GF-D8 (cell line): Measurements from ENCODE around the gene NOL4L.

Experiments used
- DNase-seq: peaks from one replicate; lab custom pipeline; 2025; lab: John Stamatoyannopoulos, UW

The NOL4L gene

GRCh38 chr20:32444474-32445220, 140.5 kb downstream of the NOL4L start:
- no peak for DNase-seq

- DNase-seq: no peak
Measured at GRCh38 chr20:32443386-32443974, 141.7 kb downstream of the NOL4L start.

DNA sequence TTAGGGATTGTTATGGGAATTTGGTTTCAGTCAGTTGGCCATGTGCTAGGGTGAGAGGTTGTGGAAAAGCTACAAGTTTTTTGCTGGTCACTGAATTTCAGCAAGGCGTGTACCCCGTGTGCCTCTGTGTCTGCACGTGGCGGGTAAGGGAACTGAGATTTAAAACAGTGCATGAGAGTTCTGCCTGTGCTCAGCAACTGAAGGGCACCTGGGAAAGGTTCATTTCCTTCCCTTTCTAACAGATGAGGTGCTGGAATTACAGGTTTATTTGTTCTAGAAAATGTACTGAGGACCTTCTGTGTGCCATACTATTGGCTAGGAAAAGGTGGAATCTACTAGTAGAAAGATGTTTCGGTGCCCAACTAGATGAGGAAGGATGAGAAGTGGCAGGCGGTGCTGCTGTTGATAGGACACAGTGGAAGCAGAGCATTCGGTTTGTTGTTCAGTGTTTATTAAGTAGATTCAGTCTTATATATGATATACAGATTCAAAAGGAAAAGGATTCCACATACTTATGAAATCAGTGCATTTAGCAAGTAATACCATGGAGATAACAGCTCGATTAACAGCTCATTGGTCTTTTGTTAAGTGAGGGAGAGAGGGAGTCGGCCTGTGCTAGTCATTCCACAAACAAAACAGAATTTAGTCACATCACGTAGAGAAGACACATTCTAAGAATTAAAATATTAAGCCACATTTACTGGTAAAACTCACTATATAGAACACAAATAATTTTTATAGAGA, 142.3 kb downstream of the NOL4L start:
- DNase-seq: no peak

- DNase-seq: no peak
Measured at GRCh38 chr20:32441638-32442037, 143.5 kb downstream of the NOL4L start.

DNA sequence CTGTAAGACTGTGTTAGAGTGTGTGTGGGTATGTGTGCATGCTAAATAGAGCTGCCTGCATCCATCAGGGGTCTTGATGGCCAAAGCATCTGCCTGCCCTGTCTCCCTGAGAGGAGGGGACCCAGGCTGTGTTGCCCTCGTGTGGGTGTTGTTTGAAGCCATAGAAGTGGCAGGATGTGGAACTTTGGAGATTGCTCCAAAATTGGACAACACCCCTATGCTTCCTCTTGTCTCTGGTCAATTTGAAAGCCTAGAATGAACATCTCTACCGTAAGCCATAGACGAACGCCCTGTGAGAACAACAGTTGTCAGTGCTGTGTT, 144.4 kb downstream of the NOL4L start:
- DNase-seq: no peak

- no peak for DNase-seq
Measured at GRCh38 chr20:32440069-32440757, 144.9 kb downstream of the NOL4L start.

- DNase-seq: no peak
Measured at GRCh38 chr20:32439132-32439829, 145.9 kb downstream of the NOL4L start.

- DNase-seq: no peak
Measured at GRCh38 chr20:32438331-32438858, 146.7 kb downstream of the NOL4L start.

DNA sequence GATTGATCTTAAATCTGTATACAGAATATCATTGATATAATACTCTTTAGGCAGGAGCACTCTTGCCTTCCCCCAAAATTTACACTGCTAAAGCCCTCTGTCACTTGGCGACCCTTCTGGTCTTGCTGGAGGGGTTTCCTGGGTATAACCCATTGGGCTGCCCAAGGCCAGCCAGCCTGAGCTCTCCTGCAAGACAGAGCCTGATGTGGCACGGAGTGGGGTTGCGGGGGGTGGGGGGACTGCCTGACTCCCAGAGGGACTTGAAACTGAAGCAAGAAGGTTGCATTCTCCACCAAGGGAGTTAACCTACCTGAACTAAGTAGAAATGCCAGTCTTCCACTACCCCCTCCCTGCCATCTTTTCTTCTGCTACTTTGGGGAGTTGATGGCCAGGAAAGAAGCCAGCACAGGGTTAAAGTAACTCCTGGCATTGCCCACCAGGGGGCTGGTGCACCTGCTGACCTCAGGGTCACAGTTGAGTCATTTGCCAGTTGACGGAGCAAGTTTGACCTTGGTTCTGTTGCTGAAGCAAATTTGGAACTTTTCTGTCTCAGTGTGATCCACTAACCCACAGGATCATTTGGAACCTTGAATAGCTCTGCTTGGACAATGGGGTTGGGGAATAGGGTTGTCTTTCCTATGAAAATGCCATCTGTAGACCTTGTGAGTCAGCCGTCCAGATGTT, 147.6 kb downstream of the NOL4L start:
- DNase-seq: no peak

- no peak for DNase-seq
Measured at GRCh38 chr20:32436968-32437367, 148.2 kb downstream of the NOL4L start.

GRCh38 chr20:32436142-32436861, 148.8 kb downstream of the NOL4L start:
- DNase-seq: no peak

DNA sequence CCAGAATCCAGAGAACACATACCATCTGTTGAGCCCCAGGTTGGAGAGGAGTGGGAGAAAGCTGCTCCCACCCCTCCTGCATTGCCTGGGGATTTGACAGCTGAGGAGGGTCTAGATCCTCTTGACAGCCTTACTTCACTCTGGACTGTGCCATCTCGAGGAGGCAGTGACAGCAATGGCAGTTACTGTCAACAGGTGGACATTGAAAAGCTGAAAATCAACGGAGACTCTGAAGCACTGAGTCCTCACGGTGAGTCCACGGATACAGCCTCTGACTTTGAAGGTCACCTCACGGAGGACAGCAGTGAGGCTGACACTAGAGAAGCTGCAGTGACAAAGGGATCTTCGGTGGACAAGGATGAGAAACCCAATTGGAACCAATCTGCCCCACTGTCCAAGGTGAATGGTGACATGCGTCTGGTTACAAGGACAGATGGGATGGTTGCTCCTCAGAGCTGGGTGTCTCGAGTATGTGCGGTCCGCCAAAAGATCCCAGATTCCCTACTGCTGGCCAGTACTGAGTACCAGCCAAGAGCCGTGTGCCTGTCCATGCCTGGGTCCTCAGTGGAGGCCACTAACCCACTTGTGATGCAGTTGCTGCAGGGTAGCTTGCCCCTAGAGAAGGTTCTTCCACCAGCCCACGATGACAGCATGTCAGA, 149.6 kb downstream of the NOL4L start:
- no peak for DNase-seq

GRCh38 chr20:32434434-32434833, 150.7 kb downstream of the NOL4L start:
- no peak for DNase-seq

- DNase-seq: no peak
Measured at GRCh38 chr20:32433311-32434021, 151.7 kb downstream of the NOL4L start.

DNA sequence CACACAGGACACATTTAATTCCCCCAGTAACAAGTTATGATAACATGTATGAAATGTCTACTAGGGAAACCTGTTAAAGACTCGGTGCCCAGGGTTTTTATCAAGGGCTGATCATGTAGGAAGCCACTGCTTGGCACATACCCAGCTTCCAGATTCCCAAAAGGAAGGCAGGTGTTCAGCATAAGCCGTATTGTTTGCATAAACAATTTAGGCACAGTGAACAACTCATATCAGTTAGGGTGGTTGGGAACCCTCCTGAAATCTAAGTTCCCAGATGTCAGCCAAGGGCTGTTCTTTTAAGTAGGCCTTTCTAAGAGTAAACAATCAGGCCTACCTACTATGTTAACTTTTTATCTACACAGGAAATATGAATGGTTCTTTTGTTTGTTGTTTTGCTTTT, 152.9 kb downstream of the NOL4L start:
- DNase-seq: no peak

- DNase-seq: no peak
Measured at GRCh38 chr20:32431457-32431856, 153.7 kb downstream of the NOL4L start.

DNA sequence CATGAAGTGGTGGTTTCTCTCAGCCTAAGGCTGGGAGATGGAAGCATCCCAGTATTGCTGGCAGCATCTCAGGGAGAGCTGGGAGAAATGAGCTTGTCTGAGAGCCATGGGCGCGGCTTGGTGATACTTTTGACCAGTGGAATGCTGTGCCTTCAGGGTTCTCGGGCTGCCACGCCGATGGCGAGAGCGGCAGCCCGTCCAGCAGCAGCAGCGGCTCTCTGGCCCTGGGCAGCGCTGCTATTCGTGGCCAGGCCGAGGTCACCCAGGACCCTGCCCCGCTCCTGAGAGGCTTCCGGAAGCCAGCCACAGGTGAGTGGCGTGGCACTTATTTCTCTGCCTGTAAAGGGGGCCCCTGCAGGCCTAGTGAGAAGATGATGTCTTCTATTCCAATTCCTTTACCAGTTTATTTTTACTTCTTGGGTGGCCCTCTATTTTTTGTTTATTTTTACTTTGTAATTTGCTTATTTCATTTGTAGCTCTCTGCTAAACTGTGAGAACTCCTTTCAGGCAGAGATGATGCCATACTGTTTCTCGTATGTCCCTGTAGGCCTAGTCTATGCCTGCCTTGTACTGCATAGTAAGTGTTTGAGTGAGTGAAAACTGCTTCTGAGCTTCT, 155.3 kb downstream of the NOL4L start:
- DNase-seq: no peak

DNA sequence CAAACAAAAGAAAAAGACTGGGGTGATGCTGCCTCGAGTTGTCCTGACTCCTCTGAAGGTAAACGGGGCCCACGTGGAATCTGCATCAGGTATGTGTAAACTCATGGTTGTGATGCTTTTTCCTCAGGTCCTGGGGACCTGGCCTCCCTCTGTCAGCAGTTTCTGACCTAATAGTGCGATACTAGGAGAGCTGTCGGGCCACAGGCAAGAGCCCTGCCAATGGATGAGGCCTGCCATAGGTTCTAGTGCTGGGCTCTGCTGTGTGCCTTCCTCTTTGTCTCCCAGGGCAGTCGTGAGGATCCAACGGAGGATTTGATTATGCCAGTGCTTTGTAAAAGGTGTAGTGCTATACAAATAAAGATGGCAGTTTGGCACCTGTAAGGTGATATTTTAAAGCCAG, 155.8 kb downstream of the NOL4L start:
- no peak for DNase-seq

DNA sequence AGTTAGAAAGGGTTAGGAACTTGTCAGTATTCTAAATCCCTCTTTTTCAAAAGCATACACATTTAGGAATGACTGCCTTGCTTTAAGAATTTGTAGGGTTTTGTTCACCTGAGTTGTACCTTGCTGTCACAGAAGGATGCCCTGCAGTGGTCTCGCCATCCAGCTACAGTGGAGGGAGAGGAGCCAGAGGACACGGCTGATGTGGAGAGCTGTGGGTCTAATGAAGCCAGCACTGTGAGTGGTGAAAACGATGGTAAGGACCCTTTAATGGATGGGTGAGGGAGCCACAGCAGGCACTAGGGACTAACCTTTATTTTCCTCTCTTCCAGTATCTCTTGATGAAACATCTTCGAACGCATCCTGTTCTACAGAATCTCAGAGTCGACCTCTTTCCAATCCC, 157.1 kb downstream of the NOL4L start:
- no peak for DNase-seq
